Fibroblast of lung (primary cell): ENCODE results near the gene TEX35.

Source experiments
- EZH2 ChIP-seq: IDR thresholded peaks from 2 replicates; pipeline ENCODE4 v1.5.1; 2012; ENCODE audit warnings: low read length, control low read depth, mild to moderate bottlenecking; ENCODE audit errors: missing control alignments
- TF ChIP-seq, protein P1 (sequence below), 2 donors: IDR thresholded peaks in 1 of 2; conservative IDR thresholded peaks in 1 of 2; 1 replicate in 1 of 2; 2 replicates in 1 of 2; pipeline ENCODE4 v1.5.1; 2011 to 2012; ENCODE audit warnings: low read length in 2 of 2, control low read depth in 1 of 2, inconsistent platforms in 1 of 2, low read depth in 1 of 2, mild to moderate bottlenecking in 1 of 2

GRCh38 chr1:178541829-178542553 lies 29.1 kb downstream of the TEX35 start:
- no peak for TF ChIP-seq EZH2
- TF ChIP-seq, protein P1, sequence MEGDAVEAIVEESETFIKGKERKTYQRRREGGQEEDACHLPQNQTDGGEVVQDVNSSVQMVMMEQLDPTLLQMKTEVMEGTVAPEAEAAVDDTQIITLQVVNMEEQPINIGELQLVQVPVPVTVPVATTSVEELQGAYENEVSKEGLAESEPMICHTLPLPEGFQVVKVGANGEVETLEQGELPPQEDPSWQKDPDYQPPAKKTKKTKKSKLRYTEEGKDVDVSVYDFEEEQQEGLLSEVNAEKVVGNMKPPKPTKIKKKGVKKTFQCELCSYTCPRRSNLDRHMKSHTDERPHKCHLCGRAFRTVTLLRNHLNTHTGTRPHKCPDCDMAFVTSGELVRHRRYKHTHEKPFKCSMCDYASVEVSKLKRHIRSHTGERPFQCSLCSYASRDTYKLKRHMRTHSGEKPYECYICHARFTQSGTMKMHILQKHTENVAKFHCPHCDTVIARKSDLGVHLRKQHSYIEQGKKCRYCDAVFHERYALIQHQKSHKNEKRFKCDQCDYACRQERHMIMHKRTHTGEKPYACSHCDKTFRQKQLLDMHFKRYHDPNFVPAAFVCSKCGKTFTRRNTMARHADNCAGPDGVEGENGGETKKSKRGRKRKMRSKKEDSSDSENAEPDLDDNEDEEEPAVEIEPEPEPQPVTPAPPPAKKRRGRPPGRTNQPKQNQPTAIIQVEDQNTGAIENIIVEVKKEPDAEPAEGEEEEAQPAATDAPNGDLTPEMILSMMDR (conservative IDR thresholded peaks at IDR 0.05 in 1 of 2, IDR thresholded peaks at IDR 0.05 in 1 of 2; ENCODE audit: low read depth in 1 of 2, low read length in 2 of 2): no peak
